GM18507 (cell line): ENCODE data around the gene UBA52.

Experiments used
- DNase-seq: peaks from one replicate; pipeline ENCODE4 v3.0.0; 2011; ENCODE audit warnings: low read depth; ENCODE audit not compliant: insufficient read length; ENCODE audit errors: extremely low spot score
- FAIRE-seq: peaks from 2 replicates; lab custom pipeline; 2011; peaks lifted over from hg19 to GRCh38; lab: Jason Lieb, UNC

UBA52 gene

GRCh38 chr19:18605546-18606280, 34.1 kb downstream of the UBA52 start:
- DNase-seq, result no peak
- FAIRE-seq, result no peak

- DNase-seq (no peak), FAIRE-seq (no peak)
Measured at GRCh38 chr19:18606281-18607225, 34.9 kb downstream of the UBA52 start, which contains the start of gene CRLF1. Gene CRLF1, minus strand, starts transcription at chr19:18606799. Its CDS starts 143 bp downstream, at chr19:18606656.

GRCh38 chr19:18607226-18608101, 35.8 kb downstream of the UBA52 start:
- DNase-seq, result no peak
- FAIRE-seq, result no peak

GRCh38 chr19:18608102-18608804, 36.6 kb downstream of the UBA52 start:
- FAIRE-seq, result no peak
- no peak for DNase-seq

GRCh38 chr19:18608805-18609716, 37.4 kb downstream of the UBA52 start:
- no peak for DNase-seq
- FAIRE-seq, result no peak

GRCh38 chr19:18609717-18610051, 38.0 kb downstream of the UBA52 start:
- FAIRE-seq (no peak), DNase-seq (no peak)

- DNase-seq (no peak), FAIRE-seq (no peak)
Measured at GRCh38 chr19:18610245-18610555, 38.5 kb downstream of the UBA52 start.

GRCh38 chr19:18610556-18611326, 39.1 kb downstream of the UBA52 start:
- DNase-seq (no peak), FAIRE-seq (no peak)

GRCh38 chr19:18611327-18612050, 39.8 kb downstream of the UBA52 start:
- FAIRE-seq (no peak), DNase-seq (no peak)

GRCh38 chr19:18612051-18612771, 40.6 kb downstream of the UBA52 start:
- no peak for FAIRE-seq

GRCh38 chr19:18612772-18613588, 41.3 kb downstream of the UBA52 start, which contains the start of gene TMEM59L:
Gene TMEM59L, plus strand, starts transcription at chr19:18612870. Its CDS starts 89 bp downstream, at chr19:18612959.
- DNase-seq (no peak), FAIRE-seq (no peak)

More at GRCh38 chr19:18612051-18612771, 40.6 kb downstream of the UBA52 start:
- no peak for DNase-seq

- DNase-seq, result no peak
Measured at GRCh38 chr19:18613589-18614234, 42.1 kb downstream of the UBA52 start.

GRCh38 chr19:18616023-18616422, 44.4 kb downstream of the UBA52 start:
- DNase-seq (no peak), FAIRE-seq (no peak)

More at GRCh38 chr19:18613589-18614234, 42.1 kb downstream of the UBA52 start:
- FAIRE-seq, result no peak

- no peak for DNase-seq
- FAIRE-seq, result no peak
Measured at GRCh38 chr19:18617562-18617961, 45.9 kb downstream of the UBA52 start.

GRCh38 chr19:18618236-18618635, 46.6 kb downstream of the UBA52 start:
- FAIRE-seq (no peak), DNase-seq (no peak)
